ENCODE data around the gene CCDC142.
"Not testable (repeated sequence)": the region's sequence is repeated elsewhere in the genome, so short reads cannot be mapped to it uniquely, and the experiment has no call there.

CCDC142 gene

DNA sequence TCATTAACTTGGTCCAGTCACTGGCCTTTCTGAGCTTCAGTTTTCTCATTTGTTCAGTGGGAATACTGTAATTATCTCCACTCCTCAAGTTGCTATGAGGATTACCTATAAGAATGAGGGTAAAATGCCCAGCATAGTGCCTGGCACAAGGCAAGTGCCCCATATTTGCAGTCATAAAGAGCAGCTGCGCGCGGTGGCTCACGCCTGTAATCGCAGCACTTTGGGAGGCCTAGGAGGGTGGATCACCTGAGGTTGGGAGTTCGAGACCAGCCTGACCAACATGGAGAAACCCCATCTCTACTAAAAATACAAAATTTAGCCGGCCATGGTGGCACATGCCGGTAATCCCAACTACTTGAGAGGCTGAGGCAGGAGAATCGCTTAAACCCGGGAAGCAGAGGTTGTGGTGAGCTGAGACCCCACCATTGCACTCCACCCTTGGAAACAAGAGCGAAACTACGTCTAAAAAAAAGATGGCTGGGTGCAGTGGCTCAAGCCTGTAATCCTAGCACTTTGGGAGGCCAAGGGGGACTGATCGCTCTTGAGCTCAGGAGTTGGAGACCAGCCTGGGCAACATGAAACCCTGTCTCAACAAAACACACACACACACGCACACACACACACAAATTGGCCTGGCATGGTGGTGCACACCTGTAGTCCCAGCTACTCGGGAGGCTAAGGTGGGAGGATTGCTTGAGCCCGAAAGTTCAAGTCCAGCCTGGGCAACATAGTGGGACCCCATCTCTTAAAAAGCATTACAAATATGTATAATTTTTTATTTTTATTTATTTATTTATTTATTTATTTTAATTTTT is 40.1 kb downstream of the CCDC142 start:
- DNase-seq (ENCODE audit: low spot score) = not testable (repeated sequence)

GRCh38 chr2:74441690-74442482 is 40.9 kb downstream of the CCDC142 start, which contains the start of gene RTKN:
Gene RTKN (minus strand): TSS chr2:74441937. CDS start chr2:74441816, 121 bp downstream.
- DNase-seq (ENCODE audit: low spot score) = no peak

GRCh38 chr2:74441170-74441689 is 41.6 kb downstream of the CCDC142 start:
- no peak for DNase-seq (ENCODE audit: low spot score)

GRCh38 chr2:74440378-74441169 is 42.2 kb downstream of the CCDC142 start:
- DNase-seq (ENCODE audit: low spot score) = peak; percentile 92

DNA sequence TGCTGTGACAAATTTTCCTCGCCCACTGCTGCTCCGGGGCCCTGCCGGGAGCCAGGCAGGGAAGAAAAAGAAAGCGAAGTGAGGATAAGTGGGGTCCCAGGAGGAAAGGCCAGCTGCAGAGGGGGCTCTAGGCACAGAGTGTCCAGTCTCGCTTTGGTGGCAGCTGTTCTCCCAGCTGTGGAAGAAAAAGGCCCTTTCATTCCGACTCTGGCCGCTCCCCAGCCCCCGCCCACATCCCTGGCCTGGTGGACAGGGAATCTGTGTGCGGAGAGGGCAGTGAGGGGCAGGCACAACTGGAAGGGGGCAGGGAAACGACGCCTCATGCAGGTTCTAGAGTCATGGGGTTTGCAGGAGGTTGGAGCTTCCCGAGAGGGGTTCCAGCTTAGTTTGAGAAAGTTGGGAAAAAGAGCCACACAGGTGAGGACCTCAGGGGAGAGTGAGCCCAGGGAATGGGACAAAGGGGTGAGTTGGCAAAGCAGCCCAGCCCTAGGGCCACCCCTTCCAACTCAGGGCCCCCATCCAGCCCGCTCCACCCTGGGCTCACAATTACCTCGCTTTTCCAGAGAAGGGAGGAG is 42.9 kb downstream of the CCDC142 start:
- peak; percentile 47 for DNase-seq (ENCODE audit: low spot score)

GRCh38 chr2:74439373-74439772 is 43.4 kb downstream of the CCDC142 start:
- no peak for DNase-seq (ENCODE audit: low spot score)

GRCh38 chr2:74438248-74438647 is 44.5 kb downstream of the CCDC142 start:
- DNase-seq (ENCODE audit: low spot score) = no peak

DNA sequence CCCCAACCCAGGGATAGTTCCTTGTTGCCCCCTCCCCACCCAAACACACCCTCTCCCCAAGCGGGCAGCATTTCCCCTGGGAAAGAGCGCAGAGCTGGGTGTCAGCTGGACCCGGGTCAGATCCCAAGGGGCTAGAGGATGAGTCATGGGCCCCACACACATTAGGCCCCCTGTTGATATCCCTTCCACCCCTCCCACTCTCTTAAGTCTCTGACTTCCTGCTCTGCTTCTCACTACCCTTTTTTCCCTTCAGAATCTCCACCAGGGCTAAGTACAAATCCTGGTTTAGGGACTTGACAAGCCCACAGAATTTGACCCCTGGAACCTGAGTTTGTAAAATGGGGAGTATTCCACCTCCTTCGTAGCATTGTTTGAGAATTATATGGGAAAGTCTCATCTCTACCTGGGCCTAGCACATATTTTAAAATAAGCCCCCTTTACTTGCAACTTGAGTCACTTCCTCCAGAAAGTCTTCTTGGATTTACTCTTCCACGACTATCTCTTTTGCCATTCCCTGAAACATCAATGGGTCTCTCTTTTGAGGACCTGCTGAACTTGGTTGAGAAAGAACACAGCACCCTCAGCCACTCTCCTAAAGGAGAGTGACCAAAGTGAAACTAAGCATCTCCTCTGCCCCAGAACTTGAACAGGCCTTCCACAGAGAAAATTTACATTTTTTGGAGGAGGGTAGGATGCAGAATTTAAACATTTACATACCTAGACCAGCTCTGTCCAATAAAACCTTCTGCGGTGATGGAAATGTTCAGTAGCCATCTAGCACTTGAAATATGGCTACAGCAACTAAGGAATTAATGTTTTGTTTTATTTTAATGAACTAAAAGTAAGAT is 45.7 kb downstream of the CCDC142 start:
- no peak for DNase-seq (ENCODE audit: low spot score)

- no peak for DNase-seq (ENCODE audit: low spot score)
Observed at GRCh38 chr2:74436111-74436805, 46.5 kb downstream of the CCDC142 start.

- DNase-seq (ENCODE audit: low spot score) = no peak
Observed at GRCh38 chr2:74430502-74430901, 52.3 kb downstream of the CCDC142 start.

DNA sequence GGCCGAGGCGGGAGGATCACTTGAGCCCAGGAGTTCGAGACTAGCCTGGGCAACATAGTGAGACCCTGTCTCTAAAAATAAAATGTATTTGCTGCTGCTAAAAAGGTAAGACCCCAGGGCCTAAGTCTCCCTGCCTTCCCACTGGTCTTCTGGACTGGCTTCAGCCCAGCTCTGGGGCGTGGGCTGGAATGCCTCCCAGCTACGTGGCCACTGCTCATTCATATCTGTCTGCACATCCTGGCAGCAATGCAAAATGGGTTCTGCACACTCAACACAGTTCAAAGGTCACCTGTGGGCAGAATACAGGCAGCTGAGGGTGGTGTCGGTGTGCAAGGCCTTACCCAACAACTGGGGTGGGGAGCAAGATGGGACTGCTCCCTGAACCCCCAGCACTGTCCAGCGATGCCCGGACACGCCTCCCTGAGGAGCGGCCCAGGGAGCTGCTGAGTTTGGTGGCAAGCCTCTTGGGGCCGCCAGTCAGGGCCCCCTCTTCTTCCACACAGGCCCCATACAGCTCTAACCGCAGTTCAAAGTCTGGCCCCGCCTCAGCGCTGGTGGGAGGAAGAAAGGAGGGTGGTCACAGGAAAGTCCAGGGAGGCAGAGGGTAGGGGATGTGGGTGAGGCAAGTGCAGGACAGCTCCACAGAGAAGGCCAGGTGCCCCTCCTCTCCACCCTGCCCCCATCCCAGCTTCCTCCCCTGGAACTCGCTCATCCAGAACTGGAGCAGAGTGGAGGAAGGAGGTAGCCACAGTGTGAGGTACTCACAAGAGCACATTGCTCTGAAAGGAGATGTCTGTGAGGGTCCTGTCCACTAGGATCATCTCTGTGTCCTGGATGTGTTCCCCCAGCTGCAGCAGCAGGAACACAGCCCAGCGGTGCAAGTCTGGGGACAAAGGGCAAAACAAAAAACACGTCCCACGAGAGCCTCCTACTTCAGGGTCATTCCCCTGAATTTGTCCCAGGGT is 53.0 kb downstream of the CCDC142 start:
- DNase-seq (ENCODE audit: low spot score) = no peak

DNA sequence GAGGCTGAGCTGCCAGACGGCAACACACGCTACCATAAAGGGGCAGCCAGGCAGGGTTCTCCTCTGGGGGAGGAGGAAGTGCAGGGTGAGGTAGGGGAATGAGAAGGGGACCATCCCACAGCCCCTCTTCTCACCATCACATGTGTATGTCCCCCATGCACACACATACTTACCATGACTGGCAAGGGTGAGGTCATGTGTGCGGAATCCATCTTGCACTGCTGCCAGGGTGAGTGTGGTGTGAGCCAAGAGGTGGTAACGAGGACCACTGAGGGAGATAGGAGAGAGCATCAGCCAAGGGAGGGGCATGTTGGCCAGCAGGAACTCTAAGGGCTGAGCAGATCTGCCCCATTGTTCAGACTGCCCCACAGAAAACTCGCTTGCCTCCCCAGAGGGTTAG is 54.1 kb downstream of the CCDC142 start:
- no peak for DNase-seq (ENCODE audit: low spot score)

GRCh38 chr2:74427551-74427950 is 55.2 kb downstream of the CCDC142 start:
- no peak for DNase-seq (ENCODE audit: low spot score)

DNA sequence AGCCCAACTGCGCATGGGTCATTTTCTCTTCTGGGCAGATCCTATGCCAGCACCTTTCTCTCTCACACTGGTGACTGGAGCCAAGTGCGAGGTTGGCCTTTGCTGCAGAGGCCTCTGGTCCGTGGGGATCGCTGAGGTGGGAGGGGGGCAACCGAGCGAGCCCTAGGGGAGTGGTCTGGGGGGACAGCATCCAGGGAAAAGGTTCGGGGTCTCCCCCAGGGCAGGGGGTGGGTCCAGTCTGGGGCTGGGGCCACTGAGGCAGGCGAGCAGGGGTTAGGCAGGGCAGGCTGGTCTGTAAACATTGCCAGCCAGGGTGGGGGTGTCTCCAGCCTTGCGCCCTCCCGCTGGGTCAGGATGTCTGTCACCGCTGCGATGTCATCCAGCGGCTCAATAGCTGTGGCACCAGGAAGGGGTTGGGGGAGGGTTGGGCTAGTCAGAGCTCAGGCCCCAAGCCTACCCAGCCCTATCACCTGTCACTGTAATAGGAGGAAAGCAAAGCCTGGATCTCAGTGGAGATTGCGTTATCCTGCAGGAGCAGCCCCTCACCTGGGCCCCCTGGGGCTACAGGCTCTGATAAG is 56.5 kb downstream of the CCDC142 start:
- no peak for DNase-seq (ENCODE audit: low spot score)

- DNase-seq (ENCODE audit: low spot score) = no peak
Observed at GRCh38 chr2:74425523-74425922, 57.3 kb downstream of the CCDC142 start.

GRCh38 chr2:74424995-74425406 is 57.8 kb downstream of the CCDC142 start:
- no peak for DNase-seq (ENCODE audit: low spot score)

DNA sequence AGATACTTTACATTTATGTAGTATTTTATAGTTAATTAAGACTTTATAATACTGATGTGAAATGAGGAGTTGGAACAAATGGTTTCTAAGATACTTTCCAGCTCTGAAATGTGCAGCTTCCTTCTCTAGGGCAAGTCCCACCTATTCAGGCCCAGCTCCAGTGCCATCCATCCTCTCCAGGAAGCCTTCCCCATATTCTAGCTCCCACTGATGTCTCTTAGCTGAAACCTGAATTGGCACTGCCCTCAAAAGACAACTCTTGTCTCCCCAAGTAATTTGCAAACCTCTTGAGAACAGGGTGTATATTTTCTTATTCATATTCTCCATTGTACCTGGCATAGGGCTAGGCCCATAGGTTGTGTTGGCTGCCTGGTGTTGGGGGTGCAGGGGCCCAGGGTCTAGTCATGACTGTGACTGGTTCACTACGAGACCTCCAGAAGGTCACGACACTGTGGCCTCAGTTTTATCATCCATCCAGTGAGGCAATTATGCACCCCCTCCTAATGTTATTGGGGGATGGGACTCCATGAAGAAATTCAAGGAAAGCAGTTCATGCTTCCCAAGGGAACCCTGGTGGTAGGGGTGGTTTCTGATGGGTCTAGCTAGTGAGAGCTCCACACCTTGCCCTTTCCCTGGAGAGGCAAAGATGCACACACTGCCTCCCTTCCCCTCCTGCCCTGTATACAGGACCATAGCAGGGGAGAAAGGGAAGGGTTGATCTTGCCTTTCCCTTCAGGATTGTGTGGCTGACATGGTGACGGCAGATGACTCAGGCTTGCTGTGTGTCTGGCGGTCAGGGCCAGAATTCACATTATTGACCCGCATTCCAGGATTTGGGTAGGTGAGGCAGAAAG is 58.4 kb downstream of the CCDC142 start:
- no peak for DNase-seq (ENCODE audit: low spot score)
